WTC11 (cell line): ENCODE measurements around the gene FSTL1. TPM values are rescaled to one million over a fixed set of nuclear protein-coding genes. Genes with fewer than 3 reads are reported as not detected.
A peak's percentile ranks its signal among the peaks of the same experiment; 100 is the strongest.

Experiments used
- ATAC-seq: fragments of 200-7000 bp; cut with Tn5 transposase; 2 replicates; pipeline ENCODE4 v1.10.0; 2021; ENCODE audit warnings: mild to moderate bottlenecking, moderate library complexity
- CTCF ChIA-PET: fragments of 300-600 bp; sonication (Branson Sonifier 250); formaldehyde crosslinking; loops from one replicate; lab custom pipeline; 2021; ENCODE audit warnings: antibody characterized with exemption; lab: Charles Lee
- POLR2A ChIA-PET: fragments of 350-600 bp; sonication (Branson Sonifier 250); formaldehyde crosslinking; loops from one replicate; lab custom pipeline; 2021; ENCODE audit warnings: antibody characterized with exemption; lab: Charles Lee
- DNase-seq: peaks from one replicate; pipeline ENCODE4 v3.0.0; 2021; ENCODE audit warnings: low spot score
- H3K27ac Mint-ChIP-seq: 2 replicates; pipeline ENCODE4 v1.8.0; 2021; ENCODE audit warnings: mixed read lengths
- H3K27me3 Mint-ChIP-seq: 2 replicates; pipeline ENCODE4 v1.8.0; 2021; ENCODE audit warnings: low read depth, mild to moderate bottlenecking, moderate library complexity, mixed read lengths
- H3K36me3 Mint-ChIP-seq: 2 replicates; pipeline ENCODE4 v1.8.0; 2021; ENCODE audit warnings: mixed read lengths
- H3K4me1 Mint-ChIP-seq: 2 replicates; pipeline ENCODE4 v1.8.0; 2022; ENCODE audit warnings: mixed read lengths
- H3K4me3 Mint-ChIP-seq: 2 replicates; pipeline ENCODE4 v1.8.0; 2021; ENCODE audit warnings: mild to moderate bottlenecking, moderate library complexity, mixed read lengths
- H3K9me3 Mint-ChIP-seq: 2 replicates; pipeline ENCODE4 v1.8.0; 2021; ENCODE audit warnings: mixed read lengths
- E2F4 ChIP-seq: sonication (generic); formaldehyde crosslinking; IDR thresholded peaks from 2 replicates; pipeline ENCODE4 v1.8.1; 2022; ENCODE audit warnings: low read depth, mild to moderate bottlenecking, moderate library complexity, missing genetic modification reagents, borderline replicate concordance
- GRHL2 ChIP-seq: fragments of 250-450 bp; sonication (Bioruptor Pico); IDR thresholded peaks from 2 replicates; pipeline ENCODE4 v1.8.0; 2022; ENCODE audit warnings: mild to moderate bottlenecking, moderate library complexity; ENCODE audit not compliant: insufficient replicate concordance, severe bottlenecking
- JUN ChIP-seq: sonication (generic); formaldehyde crosslinking; IDR thresholded peaks from 2 replicates; pipeline ENCODE4 v1.8.0; 2023; ENCODE audit warnings: mild to moderate bottlenecking, missing genetic modification reagents
- SOX15 ChIP-seq: fragments of 250-450 bp; sonication (Bioruptor Pico); IDR thresholded peaks from 2 replicates; pipeline ENCODE4 v1.9.0; 2021; ENCODE audit warnings: mild to moderate bottlenecking
- TCF7 ChIP-seq: sonication (generic); formaldehyde crosslinking; IDR thresholded peaks from 2 replicates; pipeline ENCODE4 v1.8.0; 2022; ENCODE audit warnings: mild to moderate bottlenecking, low read depth, missing genetic modification reagents, moderate library complexity
- USF2 ChIP-seq: sonication (generic); formaldehyde crosslinking; IDR thresholded peaks from 2 replicates; pipeline ENCODE4 v1.8.1; 2023; ENCODE audit warnings: mild to moderate bottlenecking, missing genetic modification reagents, moderate library complexity
- ZNF232 ChIP-seq: sonication (generic); formaldehyde crosslinking; IDR thresholded peaks from 2 replicates; pipeline ENCODE4 v1.8.0; 2022; ENCODE audit warnings: mild to moderate bottlenecking, missing genetic modification reagents
- ZNF263 ChIP-seq: sonication (generic); formaldehyde crosslinking; IDR thresholded peaks from 2 replicates; pipeline ENCODE4 v1.8.1; 2022; ENCODE audit warnings: low read depth, mild to moderate bottlenecking, moderate library complexity, missing genetic modification reagents
- ZNF416 ChIP-seq: fragments of 250-450 bp; sonication (Bioruptor Pico); IDR thresholded peaks from 2 replicates; pipeline ENCODE4 v1.9.0; 2021; ENCODE audit warnings: mild to moderate bottlenecking, inconsistent platforms
- ZNF423 ChIP-seq: fragments of 250-450 bp; sonication (Bioruptor Pico); IDR thresholded peaks from 2 replicates; pipeline ENCODE4 v2.1.2; 2022; ENCODE audit warnings: mild to moderate bottlenecking, moderate library complexity
- total RNA-seq: library from RNA; stranded (reverse); gene quantifications from 3 replicates; pipeline ENCODE4 v1.2.3, GENCODE V29; 2021
- TF ChIP-seq, protein P1 (sequence below): sonication (generic); formaldehyde crosslinking; IDR thresholded peaks from 2 replicates; pipeline ENCODE4 v1.8.0; 2023; ENCODE audit warnings: missing genetic modification reagents, mild to moderate bottlenecking, borderline replicate concordance
- TF ChIP-seq, protein P2 (sequence below): sonication (generic); formaldehyde crosslinking; IDR thresholded peaks from 2 replicates; pipeline ENCODE4 v1.8.0; 2023; ENCODE audit warnings: mild to moderate bottlenecking, missing genetic modification reagents
- TF ChIP-seq, protein P3 (sequence below): sonication (generic); formaldehyde crosslinking; IDR thresholded peaks from 2 replicates; pipeline ENCODE4 v1.8.1; 2023; ENCODE audit warnings: mild to moderate bottlenecking, missing genetic modification reagents, borderline replicate concordance

Gene FSTL1
- total RNA-seq, 1 experiment from 2014 or later, result 271 TPM

GRCh38 chr3:120451806-120452205 lies 1.0 kb upstream of the FSTL1 start:
- Mint-ChIP-seq H3K27me3 (no peaks in the 10 kb centered on the region; the same call in 1 of the 2 replicates), H3K9me3 (peaks cover 10% of the 10 kb centered on the region), H3K4me1 (peaks cover 47% of the 10 kb centered on the region), H3K4me3 (peak overlapping the region; percentile 75), H3K36me3 (peaks cover 7% of the 10 kb centered on the region), H3K27ac (no peak overlapping the region)
- DNase-seq (no peak), ATAC-seq (no peak)
- ChIA-PET POLR2A (no interaction called here), CTCF (interaction anchor here (2.0 kb wide), 1 partner anchor 107 kb away, joined by 7 read pairs; no protein-coding TSS in a partner anchor)
- TF ChIP-seq, protein P1, sequence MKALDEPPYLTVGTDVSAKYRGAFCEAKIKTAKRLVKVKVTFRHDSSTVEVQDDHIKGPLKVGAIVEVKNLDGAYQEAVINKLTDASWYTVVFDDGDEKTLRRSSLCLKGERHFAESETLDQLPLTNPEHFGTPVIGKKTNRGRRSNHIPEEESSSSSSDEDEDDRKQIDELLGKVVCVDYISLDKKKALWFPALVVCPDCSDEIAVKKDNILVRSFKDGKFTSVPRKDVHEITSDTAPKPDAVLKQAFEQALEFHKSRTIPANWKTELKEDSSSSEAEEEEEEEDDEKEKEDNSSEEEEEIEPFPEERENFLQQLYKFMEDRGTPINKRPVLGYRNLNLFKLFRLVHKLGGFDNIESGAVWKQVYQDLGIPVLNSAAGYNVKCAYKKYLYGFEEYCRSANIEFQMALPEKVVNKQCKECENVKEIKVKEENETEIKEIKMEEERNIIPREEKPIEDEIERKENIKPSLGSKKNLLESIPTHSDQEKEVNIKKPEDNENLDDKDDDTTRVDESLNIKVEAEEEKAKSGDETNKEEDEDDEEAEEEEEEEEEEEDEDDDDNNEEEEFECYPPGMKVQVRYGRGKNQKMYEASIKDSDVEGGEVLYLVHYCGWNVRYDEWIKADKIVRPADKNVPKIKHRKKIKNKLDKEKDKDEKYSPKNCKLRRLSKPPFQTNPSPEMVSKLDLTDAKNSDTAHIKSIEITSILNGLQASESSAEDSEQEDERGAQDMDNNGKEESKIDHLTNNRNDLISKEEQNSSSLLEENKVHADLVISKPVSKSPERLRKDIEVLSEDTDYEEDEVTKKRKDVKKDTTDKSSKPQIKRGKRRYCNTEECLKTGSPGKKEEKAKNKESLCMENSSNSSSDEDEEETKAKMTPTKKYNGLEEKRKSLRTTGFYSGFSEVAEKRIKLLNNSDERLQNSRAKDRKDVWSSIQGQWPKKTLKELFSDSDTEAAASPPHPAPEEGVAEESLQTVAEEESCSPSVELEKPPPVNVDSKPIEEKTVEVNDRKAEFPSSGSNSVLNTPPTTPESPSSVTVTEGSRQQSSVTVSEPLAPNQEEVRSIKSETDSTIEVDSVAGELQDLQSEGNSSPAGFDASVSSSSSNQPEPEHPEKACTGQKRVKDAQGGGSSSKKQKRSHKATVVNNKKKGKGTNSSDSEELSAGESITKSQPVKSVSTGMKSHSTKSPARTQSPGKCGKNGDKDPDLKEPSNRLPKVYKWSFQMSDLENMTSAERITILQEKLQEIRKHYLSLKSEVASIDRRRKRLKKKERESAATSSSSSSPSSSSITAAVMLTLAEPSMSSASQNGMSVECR (CRISPR knock-in tag), result no peak
- TF ChIP-seq, protein P2, sequence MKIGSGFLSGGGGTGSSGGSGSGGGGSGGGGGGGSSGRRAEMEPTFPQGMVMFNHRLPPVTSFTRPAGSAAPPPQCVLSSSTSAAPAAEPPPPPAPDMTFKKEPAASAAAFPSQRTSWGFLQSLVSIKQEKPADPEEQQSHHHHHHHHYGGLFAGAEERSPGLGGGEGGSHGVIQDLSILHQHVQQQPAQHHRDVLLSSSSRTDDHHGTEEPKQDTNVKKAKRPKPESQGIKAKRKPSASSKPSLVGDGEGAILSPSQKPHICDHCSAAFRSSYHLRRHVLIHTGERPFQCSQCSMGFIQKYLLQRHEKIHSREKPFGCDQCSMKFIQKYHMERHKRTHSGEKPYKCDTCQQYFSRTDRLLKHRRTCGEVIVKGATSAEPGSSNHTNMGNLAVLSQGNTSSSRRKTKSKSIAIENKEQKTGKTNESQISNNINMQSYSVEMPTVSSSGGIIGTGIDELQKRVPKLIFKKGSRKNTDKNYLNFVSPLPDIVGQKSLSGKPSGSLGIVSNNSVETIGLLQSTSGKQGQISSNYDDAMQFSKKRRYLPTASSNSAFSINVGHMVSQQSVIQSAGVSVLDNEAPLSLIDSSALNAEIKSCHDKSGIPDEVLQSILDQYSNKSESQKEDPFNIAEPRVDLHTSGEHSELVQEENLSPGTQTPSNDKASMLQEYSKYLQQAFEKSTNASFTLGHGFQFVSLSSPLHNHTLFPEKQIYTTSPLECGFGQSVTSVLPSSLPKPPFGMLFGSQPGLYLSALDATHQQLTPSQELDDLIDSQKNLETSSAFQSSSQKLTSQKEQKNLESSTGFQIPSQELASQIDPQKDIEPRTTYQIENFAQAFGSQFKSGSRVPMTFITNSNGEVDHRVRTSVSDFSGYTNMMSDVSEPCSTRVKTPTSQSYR, result no peak
- TF ChIP-seq ZNF416 (CRISPR knock-in tag) (no peak), GRHL2 (no peak)
- TF ChIP-seq, all 79 proteins: peak for 0

GRCh38 chr3:120451272-120451761 lies 525 bp upstream of the FSTL1 start:
- DNase-seq (peak; percentile 54), ATAC-seq (peak; percentile 38)
- Mint-ChIP-seq H3K4me3 (peak overlapping the region; percentile 75), H3K27me3 (no peaks in the 10 kb centered on the region; the same call in 1 of the 2 replicates), H3K27ac (no peak overlapping the region), H3K9me3 (peaks cover 10% of the 10 kb centered on the region), H3K4me1 (peaks cover 49% of the 10 kb centered on the region), H3K36me3 (peaks cover 7% of the 10 kb centered on the region)
- ChIA-PET POLR2A (interaction anchor here (0.6 to 1.8 kb wide), 14 partner anchors 9 to 358 kb away, joined by 3 to 15 read pairs (median 4); no protein-coding TSS in a partner anchor), CTCF (interaction anchor here (0.9 to 2.0 kb wide), 6 partner anchors 14 to 109 kb away, joined by 3 to 8 read pairs (median 4); no protein-coding TSS in a partner anchor)
- TF ChIP-seq ZNF263 (peak; percentile 85), TCF7 (CRISPR knock-in tag) (no peak), E2F4 (CRISPR knock-in tag) (no peak), ZNF423 (peak; percentile 78), JUN (CRISPR knock-in tag) (no peak), SOX15 (CRISPR knock-in tag) (no peak), ZNF232 (no peak), USF2 (no peak)
- TF ChIP-seq, protein P2, result 0 out of 2 replicates have a peak, but pooled peaks have one; percentile 59
- TF ChIP-seq, protein P3, sequence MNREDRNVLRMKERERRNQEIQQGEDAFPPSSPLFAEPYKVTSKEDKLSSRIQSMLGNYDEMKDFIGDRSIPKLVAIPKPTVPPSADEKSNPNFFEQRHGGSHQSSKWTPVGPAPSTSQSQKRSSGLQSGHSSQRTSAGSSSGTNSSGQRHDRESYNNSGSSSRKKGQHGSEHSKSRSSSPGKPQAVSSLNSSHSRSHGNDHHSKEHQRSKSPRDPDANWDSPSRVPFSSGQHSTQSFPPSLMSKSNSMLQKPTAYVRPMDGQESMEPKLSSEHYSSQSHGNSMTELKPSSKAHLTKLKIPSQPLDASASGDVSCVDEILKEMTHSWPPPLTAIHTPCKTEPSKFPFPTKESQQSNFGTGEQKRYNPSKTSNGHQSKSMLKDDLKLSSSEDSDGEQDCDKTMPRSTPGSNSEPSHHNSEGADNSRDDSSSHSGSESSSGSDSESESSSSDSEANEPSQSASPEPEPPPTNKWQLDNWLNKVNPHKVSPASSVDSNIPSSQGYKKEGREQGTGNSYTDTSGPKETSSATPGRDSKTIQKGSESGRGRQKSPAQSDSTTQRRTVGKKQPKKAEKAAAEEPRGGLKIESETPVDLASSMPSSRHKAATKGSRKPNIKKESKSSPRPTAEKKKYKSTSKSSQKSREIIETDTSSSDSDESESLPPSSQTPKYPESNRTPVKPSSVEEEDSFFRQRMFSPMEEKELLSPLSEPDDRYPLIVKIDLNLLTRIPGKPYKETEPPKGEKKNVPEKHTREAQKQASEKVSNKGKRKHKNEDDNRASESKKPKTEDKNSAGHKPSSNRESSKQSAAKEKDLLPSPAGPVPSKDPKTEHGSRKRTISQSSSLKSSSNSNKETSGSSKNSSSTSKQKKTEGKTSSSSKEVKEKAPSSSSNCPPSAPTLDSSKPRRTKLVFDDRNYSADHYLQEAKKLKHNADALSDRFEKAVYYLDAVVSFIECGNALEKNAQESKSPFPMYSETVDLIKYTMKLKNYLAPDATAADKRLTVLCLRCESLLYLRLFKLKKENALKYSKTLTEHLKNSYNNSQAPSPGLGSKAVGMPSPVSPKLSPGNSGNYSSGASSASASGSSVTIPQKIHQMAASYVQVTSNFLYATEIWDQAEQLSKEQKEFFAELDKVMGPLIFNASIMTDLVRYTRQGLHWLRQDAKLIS, result no peak
